PFSK-1 (cell line): ENCODE results near the gene C19orf81.

Experiments
- REST ChIP-seq, 2 experiments: IDR thresholded peaks; 2 replicates each; pipeline versions ENCODE4 v1.6.1 to v1.8.0; 2011 to 2012; ENCODE audit warnings: low read depth in 2 of 2, low read length in 2 of 2, control low read depth in 1 of 2, inconsistent platforms in 1 of 2, mild to moderate bottlenecking in 1 of 2, moderate library complexity in 1 of 2; ENCODE audit not compliant: insufficient read depth in 1 of 2
- SIN3A ChIP-seq: IDR thresholded peaks from 2 replicates; pipeline ENCODE4 v1.6.1; 2012; ENCODE audit warnings: mild to moderate bottlenecking, low read length, moderate library complexity, borderline replicate concordance; ENCODE audit not compliant: insufficient read depth

- no peak for TF ChIP-seq SIN3A
- TF ChIP-seq REST (IDR thresholded peaks at IDR 0.05; ENCODE audit: insufficient read depth in 1 of 2, low read depth in 2 of 2, low read length in 2 of 2) = no peak
These were observed 17.0 kb upstream of the C19orf81 start for GRCh38 chr19:50632151-50632835.
